GM18868 (cell line): Measurements from ENCODE around the gene SAP30L.
A peak's percentile ranks its signal among the peaks of the same experiment; 100 is the strongest.

Experiments
- ATAC-seq: cut with Tn5 transposase; IDR thresholded peaks from one replicate; pipeline ENCODE4 v1.9.1; 2021; ENCODE audit warnings: mild to moderate bottlenecking, moderate library complexity; ENCODE audit not compliant: unreplicated experiment

The SAP30L gene

DNA sequence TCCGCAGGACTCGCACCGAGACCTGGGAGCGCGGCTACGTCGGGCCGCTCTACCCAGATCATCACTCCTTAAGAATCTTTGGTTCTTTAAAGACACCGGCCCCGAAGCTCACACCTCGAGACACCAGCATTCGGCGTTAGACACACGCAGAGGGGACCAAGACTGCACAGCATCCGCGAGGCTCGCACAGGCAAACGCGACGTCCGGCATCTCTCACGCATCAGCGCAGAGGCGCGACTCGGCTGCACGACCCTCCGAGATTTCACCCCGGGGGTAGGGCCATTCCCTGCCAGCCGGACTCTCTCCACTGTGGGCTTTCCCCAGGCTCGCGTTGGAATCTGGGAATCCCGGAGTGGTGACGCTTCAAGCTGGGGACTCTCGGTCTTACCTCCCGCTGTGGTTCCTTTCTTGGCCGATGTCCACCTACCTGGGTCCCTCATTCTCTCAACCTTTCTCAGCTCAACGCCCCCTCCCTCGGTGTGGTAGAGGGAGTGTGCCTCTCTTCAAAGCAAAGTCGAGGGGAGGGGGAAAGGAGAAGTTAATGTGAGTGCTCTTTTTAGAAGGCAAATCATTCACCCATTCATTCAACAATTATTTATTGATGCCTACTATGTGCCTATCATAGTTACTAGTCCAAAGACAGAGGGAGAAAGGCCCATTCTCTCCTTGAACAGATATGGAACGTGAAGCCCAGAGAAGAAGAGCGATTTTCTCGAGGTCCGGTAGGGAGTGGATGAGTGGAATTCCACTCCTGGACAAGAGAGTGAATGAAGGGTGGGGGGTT lies 33.6 kb downstream of the SAP30L start:
- ATAC-seq = no peak

DNA sequence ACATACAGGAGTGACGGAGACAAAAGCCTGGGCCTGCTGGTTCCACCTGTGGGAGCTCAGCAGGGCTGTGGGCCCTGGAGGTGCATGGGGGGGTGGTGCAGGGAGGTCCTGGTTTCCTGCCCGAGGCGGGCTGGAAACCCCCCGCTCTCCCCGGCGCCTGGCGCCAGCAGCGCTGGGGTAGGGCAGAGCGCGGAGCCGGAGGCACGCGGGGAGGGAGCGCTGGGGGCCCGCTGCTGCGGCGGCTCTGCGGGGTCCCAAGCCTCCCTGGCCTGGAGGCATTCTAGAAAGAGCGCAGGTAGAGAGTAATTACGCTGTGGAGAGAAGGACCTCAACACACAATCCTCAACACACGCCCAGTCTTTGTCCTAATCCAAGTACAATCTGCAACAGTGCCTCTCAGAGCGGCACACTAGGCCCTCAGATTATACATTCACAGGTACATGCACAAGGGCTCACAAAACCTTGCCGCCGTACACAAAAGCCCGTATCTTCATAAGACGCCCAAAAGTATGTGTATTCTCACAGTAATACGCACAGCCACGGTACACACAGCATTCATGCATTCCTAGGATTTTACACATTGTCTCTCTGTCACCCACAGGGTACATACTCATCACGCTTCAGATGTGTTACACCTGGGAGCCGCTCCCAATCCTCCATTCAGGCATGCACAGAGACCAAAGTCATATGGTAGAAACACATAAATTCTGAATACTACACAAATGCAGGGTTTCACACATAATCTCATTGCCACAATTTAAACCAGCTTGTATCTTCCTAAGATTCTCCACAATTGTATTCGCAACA lies 34.4 kb downstream of the SAP30L start:
- peak; percentile 65 for ATAC-seq

DNA sequence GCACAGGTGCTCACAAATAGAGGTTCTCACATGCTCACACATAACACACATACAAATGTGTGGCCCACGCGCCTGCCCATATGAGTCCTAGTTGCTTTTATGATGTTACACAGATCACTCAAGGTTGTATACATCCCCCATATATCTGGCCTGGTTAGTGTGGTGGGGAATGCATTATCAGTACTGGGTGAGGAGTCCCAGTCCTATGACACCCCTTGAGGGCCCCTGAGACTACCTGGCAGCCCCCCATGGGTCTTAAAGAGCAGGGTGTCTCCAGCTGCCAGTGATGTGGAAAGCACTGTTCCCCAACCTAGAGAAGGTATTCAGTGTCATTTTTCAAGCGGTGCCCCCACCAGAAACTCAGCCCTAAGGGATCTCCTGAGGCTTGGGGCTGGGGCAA lies 35.0 kb downstream of the SAP30L start:
- ATAC-seq = no peak

DNA sequence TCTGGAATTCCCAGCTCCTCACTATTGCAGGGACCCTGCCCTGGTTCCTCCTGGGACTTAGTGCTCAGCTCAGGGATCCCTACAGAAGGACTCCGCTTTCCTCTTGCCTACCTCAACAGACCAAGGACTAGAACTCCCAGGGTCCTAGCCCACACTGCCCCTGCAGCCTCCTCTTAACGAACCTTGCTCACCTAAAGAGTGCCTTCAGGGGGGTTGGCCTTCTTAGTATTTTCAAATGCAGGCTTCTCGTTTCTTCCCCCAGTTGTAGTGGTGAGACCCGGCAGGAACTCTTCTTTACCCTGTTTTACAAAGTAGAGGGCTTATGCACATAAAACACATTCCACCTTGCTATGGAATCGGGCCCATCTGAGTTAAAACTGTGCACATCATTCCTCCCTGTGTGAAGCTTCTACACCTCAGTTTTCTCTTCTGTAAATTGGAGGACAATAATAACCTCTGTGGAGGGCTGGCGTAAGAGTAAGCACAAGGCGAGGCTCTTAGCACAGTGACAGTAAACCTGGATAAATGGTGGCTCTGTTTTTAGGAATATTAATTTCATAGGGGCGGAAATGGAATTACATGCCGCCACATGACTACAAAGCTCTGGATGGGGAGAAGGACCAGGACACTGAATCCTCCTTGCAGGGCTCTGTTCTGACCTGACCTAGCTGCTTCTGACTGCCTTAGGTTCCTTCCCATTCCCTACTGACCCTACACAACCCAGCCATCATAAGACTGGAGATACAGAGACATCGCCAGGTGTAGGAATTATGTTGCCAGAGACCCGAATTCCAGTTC lies 36.0 kb downstream of the SAP30L start:
- ATAC-seq = no peak

DNA sequence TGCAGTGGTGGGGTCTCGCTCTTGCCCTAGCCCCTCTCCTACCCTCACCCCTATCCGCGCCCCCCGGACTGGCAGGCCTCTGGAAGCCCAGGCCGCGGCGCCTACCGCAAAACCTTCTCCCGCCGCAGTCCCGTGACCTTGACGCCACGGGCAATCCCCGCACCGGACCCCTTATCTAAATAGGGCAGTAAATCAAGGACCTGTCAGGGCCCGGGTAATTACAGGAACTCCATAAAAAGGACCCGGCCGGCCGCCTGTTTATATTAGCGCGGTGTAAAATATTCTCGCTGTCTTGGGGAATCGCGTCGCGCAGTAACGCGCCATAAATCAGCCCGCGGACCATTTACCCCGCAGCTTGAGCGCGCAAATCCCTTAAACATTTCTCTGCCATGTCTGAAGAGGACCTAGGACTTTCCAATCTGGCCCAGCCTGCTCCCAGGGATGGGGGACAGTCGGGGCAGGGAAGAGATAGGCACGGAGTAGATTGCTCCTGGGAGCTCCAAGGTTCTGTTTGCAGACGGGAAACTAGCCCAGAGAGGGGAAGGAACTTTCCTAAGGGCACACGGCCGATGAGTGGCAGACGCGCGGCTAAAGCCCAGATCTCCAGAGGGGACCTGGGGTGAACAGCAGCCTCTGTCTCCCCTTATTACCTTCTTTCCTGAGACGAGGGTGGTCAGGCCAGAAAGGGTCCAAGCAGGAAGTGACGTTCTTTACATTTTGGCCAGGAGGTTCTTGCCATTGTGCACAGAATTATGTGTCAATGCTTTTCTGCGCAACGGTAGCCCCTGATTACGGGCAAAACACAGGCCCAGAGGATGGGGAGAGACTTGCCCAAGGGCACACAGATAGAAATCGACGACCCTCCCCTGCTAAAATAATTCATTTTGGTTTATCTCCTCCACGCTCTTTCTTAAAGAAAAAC lies 37.0 kb downstream of the SAP30L start:
- ATAC-seq = no peak

DNA sequence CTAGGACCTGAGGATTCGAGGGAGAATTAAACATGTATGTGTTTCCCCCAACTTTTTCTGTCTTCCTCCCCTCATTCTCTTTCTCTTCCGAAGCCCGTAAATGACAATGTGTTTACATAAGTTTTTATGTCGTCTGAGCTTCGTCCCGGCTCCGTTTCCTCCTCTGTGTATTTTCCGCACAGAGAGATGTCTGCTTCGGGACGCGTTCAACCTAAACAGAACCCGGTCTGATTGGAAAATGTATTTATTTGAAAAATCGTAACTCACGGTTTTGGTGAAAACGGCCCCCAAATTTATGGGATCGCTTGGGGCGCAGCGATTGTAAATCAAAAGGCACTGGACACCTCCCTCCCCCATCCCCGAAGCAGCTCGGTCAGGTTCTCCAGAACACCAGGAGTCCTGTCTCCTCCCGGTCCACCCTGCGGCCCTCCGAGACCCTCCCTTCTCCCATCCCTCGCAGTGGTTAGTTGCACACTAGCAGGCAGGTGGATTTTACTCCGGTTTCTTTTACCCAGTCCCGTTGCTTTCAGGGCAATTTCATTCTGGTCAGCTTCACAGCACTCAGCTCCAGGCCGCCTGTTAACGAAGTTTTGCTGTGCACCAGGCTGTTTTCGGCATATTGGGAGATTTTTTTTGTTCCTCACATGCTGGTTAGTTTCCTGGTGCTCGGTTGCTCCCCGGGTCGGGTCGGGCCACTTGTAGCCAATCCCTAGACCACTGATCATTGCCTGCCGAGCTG lies 38.0 kb downstream of the SAP30L start:
- no peak for ATAC-seq

DNA sequence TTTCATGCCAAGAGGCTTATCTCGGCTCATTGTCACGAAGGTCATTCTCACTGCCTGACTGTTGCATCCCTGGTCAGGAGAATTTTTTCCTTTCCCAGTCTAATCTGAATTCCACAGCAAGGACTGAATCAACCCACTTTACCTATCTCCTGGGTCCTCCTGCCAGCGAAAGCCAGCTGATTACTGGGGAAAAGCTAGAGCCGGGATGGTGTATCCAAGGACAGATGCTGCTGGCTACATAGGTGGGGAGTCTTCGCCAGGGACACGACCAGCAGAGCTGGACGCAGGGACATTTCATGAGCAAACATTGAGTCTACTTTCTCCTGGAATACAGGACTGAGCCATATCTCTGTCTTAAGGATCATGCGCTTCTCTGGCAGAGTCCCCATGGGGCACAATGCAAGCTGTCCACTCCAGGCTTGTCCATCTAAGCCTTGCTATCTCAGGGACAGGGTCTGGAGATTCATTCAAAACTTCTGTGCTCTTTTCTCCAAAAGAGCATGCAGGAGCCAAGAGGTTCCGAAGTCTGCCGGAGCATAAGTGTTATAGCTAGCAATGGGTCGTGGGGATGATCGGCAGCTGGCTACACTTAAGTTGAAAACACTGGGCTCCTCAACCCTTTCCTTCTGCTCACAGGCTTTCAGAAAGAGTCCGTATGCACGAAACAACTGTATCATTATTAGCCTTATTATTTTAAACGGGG lies 38.7 kb downstream of the SAP30L start:
- ATAC-seq = no peak

DNA sequence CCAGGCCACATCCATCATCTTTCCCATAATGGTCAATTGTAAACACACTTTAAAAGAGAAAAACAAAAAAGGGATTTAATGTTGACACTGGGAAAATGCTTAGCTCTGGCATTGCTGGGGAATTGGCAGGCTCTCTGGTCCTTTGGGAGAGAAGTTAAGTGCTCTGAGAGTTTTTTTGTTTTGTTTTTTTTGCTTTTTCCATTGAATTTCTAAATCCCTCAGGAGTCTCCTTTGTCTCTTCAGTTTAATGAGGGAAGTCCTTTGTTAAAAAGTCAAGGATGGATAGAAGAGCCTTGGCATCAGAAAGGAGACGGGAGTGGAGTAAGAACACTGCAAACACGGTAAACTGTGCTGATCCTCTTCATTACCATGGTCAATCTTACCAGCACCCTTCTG lies 39.3 kb downstream of the SAP30L start:
- ATAC-seq = no peak

DNA sequence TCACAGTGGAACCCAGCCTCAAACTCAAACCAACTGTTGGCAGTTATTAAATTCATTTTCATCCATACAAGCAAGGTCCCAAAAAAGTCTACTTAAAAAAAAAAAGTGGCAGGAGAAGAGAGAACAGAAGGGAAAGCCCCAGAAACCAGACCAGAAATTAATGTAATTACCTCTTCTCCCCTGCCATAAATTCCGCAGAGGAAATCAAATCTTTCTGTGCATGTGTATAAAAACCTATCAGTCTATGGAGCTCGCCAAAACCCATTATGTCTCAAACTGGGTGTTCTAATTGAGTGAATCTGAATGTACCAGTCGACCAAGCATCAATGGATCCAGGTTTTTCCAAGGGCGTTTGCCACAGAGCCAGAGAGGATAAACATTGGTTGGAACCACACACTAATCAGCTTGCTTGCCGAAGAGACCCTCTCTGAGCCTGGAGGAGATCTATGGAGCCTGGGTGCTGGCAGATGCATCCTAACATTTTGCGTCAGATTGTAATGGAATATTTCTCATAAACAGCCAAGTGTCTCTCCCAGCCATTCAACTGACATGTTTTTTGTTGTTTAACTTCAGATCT lies 40.1 kb downstream of the SAP30L start:
- no peak for ATAC-seq

DNA sequence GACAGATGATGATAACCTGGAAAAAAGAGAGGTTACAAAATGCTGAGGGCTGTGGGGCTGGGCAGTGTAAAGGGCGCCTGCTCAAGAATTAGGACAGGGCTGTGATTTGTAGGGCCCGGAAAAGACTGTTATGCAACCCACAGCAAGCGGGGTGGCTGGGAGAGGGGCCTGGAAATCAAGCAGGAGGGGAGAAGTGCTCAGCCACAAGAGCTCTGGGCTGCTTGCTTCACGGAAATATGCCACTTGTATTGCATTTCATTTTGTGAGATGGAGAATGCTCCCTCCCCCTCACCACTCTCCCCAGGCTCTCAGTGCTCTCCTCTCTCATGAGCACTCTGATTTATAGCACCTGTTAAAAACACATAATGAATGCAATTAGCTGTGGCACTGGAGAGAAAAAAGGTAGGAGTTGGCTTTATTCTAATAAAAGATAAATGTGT lies 40.6 kb downstream of the SAP30L start:
- no peak for ATAC-seq

DNA sequence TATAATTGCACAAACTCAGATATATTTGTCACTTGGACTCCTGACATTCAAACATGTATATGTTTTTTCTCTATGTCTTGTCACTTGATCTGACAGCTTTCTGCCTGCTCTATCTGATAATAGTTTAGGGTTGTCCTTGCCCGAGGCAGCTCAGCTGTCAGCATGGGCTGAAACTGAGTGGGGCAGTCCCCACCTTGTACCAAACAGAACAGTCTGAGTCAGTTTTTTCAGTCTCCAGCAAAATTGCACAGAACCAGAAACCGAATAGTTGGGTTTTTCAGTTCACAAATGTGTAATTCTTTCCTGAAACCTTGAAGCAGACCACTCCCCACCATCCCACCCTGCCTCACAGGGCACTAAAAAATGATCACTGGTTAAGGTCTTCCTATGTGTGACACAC lies 41.7 kb downstream of the SAP30L start:
- peak; percentile 99 for ATAC-seq

DNA sequence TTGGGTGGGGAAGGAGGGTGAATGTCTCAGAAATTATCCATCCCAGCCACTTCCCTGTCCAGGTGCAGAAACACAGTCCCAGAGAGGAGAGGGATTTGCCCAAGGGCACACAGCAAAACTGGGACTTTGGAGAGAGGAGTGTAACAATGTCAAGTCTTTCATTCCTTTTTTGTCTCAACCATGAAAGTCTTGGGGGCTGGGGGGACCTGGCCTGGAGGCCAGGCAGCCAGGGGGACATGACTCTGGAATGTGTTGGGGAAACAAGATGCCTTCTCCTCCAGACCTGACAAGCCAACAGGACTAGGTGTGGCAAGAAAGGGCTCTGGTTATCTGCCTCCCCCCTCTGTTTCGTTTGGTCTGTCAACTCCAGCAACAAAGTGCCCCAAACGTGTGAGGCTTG lies 46.1 kb downstream of the SAP30L start:
- no peak for ATAC-seq

DNA sequence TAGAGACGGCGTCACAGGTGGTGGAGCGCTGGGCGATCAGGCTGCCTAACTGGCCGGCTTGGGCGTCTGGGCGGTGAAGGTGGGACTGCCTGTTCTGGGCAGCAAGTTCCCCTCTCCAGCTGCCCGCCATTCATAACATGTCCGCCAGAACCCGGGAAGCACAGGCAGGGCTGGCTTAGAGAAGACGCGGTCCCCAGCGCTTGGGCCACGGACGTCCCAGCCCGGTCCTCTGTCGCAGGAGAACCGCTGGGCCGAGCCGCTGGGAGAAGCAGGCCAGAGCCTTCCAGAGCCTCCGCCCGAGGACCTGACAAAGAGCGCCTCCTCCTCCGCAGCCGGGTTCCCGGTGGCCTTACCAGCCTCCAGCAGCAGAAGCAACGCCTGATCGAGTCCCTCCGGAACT lies 47.5 kb downstream of the SAP30L start:
- no peak for ATAC-seq

DNA sequence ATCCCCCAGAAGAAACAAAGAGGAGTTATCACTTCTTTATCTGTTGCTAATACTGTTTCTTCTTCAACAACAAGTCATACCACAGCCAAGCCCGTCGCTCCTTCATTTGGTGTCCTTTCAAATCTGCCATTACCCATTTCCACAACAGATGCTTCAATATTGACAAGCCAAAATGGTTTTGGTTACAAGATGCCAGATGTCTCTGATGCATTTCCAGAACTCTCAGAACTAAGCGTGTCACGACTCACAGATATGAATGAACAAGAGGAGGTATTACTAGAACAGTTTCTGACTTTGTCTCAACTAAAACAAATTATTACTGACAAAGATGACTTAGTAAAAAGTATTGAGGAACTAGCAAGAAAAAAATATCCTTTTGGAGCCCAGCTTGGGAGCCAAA lies 48.2 kb downstream of the SAP30L start:
- ATAC-seq = no peak

DNA sequence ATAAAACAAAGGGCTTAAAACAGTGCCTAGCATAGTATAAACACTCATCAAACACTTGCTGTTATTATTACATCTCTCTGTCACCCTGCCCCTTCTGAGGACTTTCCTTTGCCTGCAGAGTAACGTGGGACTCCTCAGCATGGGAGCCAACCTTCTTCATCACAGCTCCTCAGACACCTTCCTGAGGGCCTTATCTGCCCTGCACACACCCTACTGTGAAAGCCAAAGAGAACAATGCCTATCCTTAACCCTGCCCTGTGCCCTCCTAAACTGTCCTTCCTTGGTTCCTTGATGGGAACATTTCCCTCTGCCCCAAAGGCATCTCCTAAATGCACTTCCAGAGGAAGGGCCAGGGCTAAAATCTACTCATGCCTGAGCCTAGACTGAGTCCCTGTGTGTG lies 52.8 kb downstream of the SAP30L start:
- no peak for ATAC-seq

DNA sequence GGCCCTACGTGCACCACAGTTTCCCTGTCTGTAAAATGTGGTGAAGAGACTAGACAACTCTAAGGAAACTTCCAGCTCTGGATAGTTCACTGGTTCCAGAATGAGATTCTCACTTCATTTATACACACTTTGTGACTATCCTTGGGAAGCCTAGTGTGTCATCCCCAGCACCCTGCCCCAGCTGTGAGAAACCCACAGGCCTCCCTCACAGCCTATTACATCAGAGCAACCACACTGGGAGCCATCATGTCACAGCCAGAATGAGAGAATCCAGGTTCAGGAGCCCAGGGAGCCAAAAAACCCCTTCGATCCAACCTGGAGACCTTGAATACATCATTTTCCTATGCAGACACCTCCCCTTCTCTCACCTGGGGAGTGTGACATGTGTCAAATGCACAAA lies 53.2 kb downstream of the SAP30L start:
- no peak for ATAC-seq

DNA sequence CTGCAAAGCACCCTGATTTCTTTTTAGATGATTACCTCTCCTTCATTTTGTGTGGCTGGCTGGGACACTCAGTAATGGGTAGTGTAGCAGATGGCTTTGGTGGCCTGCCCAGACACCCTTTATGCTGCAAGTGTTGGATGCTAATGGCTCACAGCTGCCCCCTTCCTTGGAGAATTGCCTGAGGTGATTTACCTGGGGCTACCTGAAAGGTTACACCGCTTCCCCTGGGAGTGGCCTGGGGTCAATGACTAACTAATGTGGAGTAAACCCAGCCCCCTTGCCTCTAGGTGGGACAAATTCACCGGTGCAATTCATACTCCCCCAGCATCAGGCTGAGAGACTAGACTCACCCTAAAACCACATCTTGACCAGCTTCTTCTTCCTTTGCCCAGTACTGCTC lies 55.8 kb downstream of the SAP30L start:
- ATAC-seq = no peak

DNA sequence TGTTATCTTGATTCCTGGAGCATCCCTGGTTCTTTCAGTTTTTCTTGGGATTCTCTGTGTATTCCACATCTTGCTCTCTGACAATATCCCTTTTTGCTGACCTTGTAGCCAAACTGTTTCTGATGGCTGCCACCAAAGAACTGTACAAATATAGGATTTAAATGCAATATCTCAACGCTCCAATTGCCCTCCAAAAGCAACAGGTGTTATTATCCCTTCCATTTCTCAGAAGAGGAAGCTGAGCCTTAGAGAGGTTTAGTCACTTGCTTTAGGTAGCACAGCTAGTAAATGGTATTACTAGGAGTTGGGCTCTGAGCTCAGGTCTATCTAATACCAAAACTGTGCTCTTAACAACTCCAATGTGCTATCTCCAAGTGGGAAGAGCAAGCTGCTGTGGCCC lies 56.4 kb downstream of the SAP30L start:
- no peak for ATAC-seq

DNA sequence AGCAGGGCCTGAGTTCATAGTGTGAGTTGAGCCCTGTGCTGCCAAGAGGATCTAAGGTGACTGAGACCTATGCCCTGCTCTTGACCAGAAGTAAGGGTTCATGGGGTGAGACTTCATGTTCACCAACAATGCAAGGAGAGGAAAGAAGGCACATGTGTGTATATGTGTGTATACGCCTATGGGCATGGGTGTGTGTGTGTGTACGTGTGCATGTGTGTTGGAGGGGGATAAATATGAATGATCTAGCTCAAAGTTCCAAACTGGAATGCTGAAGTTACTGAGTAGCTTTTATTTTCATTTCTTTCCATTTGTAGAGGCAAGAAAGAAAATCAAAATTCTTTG lies 57.9 kb downstream of the SAP30L start:
- ATAC-seq = no peak
